GM19372 (cell line): ENCODE data around the gene CORO1C.

Source experiments
- ATAC-seq: cut with Tn5 transposase; IDR thresholded peaks from one replicate; pipeline ENCODE4 v1.9.1; 2021; ENCODE audit warnings: mild to moderate bottlenecking, low read depth, moderate library complexity; ENCODE audit not compliant: unreplicated experiment

Gene CORO1C

DNA sequence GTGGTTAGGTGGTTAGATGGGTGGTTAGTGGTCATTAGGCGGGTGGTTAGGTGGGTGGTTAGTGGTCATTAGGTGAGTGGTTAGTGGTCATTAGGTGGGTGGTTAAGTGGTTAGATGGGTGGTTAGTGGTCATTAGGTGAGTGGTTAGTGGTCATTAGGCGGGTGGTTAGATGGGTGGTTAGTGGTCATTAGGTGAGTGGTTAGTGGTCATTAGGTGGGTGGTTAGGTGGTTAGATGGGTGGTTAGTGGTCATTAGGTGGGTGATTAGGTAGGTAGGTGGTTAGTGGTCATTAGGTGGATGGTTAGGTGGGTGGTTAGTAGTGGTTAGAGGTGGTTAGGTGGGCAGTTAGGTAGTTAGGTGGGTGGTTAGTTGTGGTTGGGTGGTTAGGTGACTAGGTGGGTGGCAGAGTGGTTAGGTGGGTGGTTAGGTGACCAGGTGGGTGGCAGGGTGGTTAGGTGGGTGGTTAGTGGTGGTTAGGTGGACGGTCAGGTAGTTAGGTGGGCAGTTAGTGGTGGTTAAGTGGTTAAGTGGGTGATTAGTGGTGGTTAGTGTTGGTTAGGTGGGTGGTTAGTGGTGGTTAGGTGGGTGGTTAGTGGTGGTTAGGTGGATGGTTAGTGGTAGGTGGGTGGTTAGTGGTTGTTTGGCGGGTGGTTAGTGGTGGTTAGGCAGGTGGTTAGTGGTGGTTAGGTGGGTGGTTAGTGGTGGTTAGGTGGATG is 125.5 kb downstream of the CORO1C start:
- ATAC-seq: no peak

GRCh38 chr12:108605000-108605689 is 126.2 kb downstream of the CORO1C start:
- no peak for ATAC-seq

- no peak for ATAC-seq
These were observed 126.9 kb downstream of the CORO1C start for GRCh38 chr12:108604208-108604941.

DNA sequence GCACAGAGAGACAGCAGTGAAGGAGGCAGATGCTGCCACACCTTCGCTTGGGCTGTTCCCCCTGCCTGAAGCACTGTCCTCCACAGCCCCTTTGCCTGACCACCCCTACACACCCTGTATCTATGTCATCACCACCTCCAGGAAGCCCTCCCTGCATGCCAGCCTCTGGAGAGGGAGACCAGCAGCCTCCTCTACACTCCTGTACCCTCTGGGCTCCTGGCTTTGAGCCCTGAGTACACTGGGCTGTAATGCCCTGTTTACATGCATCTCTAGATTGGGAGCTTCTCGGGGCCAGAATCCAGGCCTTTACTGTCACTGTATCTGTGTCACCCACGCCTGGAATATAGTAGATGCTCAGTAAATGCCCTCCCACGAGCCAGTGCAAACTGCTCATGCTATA is 127.6 kb downstream of the CORO1C start:
- no peak for ATAC-seq

DNA sequence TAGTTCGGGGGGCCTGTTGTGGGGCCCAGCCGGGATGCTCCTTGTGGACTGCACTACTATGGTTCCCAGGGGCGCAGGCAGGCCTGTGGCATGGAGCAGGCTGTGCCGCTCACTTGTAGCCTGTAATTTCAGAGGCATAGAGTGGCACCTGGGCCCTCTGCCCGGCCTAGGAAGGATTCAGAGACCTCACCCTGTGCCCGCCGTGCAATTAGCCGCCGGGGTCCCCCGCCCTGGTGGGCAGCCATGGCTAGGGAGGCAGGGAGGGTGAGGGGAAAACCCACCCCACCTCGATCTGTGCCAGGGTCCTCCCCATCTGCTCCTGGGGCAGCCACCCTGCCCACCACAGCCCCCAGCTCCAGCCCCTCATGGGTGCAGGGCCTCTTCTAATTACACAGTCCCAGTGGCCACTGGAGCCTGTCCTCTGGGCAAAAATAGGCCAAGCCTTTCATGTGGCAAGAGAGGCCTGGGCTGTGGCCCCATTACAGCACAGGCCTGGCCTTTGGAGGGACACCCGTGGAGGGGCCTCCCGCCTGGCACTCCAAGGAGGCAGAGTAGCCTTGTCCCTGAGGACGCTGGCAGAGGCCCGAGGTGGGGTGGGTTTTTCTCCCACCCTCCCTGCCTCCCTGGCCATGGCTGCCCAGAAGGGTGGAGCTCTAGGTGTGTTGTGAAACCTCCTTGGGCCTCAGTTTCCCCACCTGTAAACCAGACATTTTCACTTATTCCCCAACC is 128.2 kb downstream of the CORO1C start:
- no peak for ATAC-seq

- no peak for ATAC-seq
These were observed 129.1 kb downstream of the CORO1C start for GRCh38 chr12:108602209-108602705.

GRCh38 chr12:108600702-108601007 is 130.7 kb downstream of the CORO1C start:
- ATAC-seq: no peak

GRCh38 chr12:108599948-108600701 is 131.2 kb downstream of the CORO1C start:
- no peak for ATAC-seq

GRCh38 chr12:108599541-108599940 is 131.8 kb downstream of the CORO1C start:
- no peak for ATAC-seq

DNA sequence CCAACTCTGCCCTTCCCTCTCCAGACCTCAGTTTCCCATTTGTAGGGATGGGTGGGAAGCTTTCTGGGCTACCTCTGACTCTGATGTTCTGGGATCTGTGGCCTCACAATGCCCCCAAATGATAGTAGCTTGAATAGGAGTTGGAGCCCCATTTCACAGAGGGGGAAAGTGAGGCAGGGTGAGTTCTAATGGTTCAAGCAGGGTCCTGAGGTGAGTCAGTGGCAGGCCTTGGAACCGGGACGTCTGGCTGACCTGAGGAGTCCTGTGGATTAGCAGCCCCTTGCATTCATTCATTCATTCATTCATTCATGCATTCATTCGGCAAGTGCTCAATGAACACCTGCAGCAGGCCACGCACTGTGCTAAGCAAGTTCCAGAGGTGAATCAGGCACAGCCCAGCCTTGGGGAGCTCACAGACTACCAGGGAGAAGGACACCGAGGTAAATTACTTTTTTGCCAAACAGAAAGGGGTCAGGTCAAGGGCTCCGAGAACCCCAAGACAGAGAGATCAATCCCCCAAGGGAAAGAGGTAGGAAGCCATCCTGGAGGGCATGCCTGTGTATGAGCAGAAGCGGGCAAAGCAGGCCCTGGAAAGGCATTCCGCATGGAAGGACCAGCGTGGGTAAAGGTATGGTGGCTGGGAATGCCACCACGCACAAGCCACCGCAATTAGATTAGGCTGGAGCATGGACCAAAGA is 132.6 kb downstream of the CORO1C start:
- no peak for ATAC-seq

DNA sequence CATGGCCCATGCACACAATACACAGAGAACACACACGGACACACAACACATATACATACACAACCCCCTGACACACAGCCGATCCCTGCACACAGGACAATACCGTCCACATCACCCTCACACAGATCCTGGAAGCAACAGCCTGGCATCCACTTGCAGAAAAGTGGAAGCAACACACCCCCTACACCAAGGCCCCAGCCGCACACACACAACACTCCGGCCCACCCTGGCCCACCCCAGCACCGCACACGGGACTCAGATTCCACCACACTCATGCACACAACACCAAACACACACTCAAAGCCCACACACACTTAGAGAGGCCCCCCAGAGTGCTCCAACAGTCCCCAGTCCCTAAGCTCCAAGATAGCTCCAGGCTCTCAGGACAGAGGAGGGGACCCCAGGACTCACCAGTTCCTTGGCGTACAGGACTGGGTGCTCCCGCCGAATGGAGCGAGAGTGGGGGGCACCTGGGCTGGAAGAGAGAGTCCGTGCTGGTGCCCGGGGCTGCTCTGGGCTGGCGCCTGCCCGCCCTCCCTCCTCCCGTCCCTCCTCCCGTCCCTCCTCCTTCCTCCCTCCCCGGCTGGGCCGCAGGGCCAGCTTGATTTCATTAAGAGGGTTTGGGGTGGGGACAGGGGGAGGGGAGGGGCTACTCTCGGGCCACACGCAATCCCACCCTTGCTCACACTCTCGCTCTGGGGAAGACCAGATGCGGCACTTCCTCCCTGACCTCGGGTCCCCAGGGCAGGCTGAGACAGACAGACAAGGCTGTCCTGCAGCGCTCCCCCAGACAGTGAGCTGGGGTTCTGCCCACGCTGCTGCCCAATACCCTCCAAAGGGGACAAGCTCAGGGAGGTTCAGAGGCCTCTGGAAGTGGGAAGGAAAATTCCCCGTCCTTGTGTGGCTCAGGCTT is 133.5 kb downstream of the CORO1C start, which contains the start of gene TMEM119:
TSS of gene TMEM119 (minus strand) at position 526 of the 913 bp plus-strand sequence. CDS start 5,701 bp downstream, outside the sequence.
- no peak for ATAC-seq

DNA sequence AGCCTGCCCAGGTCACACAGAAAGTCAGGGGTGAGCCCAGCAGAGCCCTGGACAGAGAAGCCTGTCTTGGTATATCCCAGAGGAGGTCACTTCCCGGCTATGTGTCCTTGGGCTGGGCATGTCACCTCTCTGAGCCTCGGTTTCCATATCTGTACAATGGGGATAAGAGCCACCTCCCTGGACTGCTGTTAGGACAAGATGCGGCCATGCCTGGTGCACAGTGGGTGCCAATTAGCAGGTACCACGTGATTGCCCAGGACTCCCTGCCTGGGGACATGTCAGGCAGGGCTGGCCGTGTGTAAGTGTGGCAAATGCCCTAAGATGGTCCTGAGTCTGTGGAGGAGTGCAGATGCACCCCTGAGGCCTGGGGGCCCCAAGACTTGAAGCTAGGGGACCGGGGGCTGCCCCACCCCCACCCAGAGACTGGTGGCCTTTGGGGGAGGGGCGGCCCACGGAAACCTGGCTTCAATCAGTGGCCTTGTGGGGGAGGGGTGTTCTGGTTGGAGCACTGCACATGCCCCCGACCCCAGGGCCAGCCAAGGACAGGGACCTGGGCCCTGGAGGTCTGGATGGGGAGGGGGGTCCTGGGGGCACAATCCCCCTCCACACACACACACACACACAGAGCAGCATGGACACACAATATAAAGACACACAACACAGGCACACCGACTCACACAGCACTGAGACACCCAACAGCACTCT is 134.3 kb downstream of the CORO1C start:
- ATAC-seq: no peak

DNA sequence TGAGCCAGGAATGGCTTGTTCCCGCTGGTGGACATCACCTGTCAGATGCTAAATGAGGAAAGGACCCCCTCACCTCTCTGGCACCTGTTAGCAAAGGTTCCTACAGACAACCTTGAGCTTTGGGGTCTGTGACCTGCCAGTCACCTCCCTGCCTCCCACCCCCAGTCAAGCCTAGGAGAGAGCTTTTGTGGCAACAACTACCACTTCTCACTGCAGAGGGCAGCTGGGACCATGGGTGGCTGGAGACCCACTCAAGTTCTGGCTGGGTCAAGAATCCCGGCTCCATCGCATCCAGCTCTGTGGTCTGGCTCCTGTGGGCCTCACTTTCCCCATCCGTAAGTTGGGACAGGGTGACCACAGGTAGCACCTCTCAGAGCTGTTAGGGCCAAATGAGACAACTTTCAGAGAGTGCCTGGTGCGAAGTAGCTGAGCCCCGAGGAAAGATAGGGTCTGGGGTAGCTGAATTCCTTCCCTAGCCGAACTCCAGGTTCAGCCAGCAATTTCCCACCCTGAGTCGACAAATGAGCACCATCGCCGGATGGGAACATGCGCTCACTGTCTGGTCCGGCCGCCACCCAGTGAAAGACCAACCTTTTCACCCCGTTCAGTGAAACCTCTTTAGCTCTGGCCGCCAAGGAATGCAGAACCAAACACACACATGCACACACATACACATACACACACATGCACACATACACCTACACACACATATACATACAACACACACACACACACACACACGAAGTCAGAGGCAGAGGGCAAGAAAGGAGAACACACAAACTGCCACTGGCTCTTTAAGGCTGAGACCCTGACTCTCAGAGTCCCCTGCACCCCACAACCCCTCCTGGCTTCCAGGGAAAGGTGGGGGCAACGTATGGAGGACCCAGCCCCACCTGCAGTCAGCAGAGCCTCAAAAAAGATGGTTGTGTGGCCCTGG is 135.3 kb downstream of the CORO1C start:
- ATAC-seq: no peak
